Heart left ventricle (tissue), 13 donors: Measurements from ENCODE around the gene SLC5A6.

Experiments used
- POLR2A ChIP-seq, 2 donors: fragments of 450-650 bp; IDR thresholded peaks; one replicate each; pipeline ENCODE4 v1.6.1; 2017; ENCODE audit warnings: antibody characterized with exemption in 2 of 2, mild to moderate bottlenecking in 2 of 2, moderate library complexity in 2 of 2
- TF ChIP-seq, protein P1 (sequence below), 12 donors: fragments of 200-600 bp; sonication (generic) in 4 of 12; IDR thresholded peaks; one replicate each; pipeline versions ENCODE4 v1.5.0 to v1.8.0; 2018 to 2022; ENCODE audit warnings: antibody characterized with exemption in 12 of 12, mild to moderate bottlenecking in 5 of 12
- donor health status: ischemic (EF 13 %, LVEDD 7.1; RV severe dilation, severe dysfunction).
- donor health status: DM: no; HTN: yes; CAD: no.
- donor health status: DM: no; HTN: no; CAD: no.
- donor health status: ischemic (EF 25% LVEDD 6.9; RV normal size, moderate dysfunction).
- donor health status: ischemic (EF 25% LVEDD 5.7; RV mildly dilated, moderate dysfunction).
- donor health status: ischemic (EF 35%, LVEDD 5.7; RV mildly dilated, moderate dysfunction).
- donor health status: nonischemic (EF 11% LVEDD 7.7; RV severe dilation, severe dysfunction).
- donor health status: DM: yes; HTN: yes; CAD: no.
- donor health status: PGD.
- donor health status: ischemic (EF 29% LVEDD 5.4; RV normal size, mild dysfunction).
- donor health status: nonischemic (EF 23%, LVEDD 6.1; RV moderate dilation, normal function).

DNA sequence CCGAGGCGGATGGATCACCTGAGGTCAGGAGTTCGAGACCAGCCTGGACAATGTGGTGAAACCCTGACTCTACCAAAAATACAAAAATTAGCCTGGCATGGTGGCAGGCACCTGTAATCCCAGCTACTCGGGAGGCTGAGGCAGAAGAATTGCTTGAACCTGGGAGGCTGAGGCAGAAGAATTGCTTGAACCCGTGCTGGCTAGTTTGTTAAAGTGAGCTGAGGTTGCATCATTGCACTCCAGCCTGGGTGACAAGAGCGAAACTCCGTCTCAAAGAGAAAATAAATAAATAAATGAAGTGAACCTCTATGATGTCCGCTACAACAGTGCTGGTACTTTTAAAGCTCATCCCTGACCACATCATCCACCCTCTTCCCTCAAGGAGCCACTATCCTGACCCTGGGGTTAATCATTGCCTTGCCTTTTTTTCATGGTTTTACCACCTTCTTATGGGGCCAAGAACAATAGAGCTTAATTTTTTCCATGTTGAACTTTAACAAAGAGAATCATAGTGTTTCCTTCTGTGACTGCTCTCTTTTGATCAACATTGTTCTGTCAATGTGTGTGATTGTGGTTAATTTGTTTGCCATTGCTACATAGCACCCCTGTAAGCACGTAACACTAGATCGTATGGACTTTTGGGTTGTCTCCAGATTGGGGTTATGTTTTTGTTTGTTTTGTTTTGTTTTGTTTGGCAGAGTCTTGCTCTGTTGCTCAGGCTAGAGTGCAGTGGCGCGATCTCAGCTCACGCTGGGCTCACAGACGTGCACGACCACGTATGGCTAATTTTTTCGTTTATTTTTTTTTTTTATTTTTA lies 17.3 kb downstream of the SLC5A6 start:
- TF ChIP-seq, protein P1, sequence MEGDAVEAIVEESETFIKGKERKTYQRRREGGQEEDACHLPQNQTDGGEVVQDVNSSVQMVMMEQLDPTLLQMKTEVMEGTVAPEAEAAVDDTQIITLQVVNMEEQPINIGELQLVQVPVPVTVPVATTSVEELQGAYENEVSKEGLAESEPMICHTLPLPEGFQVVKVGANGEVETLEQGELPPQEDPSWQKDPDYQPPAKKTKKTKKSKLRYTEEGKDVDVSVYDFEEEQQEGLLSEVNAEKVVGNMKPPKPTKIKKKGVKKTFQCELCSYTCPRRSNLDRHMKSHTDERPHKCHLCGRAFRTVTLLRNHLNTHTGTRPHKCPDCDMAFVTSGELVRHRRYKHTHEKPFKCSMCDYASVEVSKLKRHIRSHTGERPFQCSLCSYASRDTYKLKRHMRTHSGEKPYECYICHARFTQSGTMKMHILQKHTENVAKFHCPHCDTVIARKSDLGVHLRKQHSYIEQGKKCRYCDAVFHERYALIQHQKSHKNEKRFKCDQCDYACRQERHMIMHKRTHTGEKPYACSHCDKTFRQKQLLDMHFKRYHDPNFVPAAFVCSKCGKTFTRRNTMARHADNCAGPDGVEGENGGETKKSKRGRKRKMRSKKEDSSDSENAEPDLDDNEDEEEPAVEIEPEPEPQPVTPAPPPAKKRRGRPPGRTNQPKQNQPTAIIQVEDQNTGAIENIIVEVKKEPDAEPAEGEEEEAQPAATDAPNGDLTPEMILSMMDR (IDR thresholded peaks at IDR 0.05): no peak
- TF ChIP-seq POLR2A (IDR thresholded peaks at IDR 0.05): no peak
